Neuronal stem cell (in vitro differentiated cells): ENCODE results near the gene ZCCHC3. TPM values are rescaled to one million over a fixed set of nuclear protein-coding genes. Genes with fewer than 3 reads are reported as not detected.
"Not testable (repeated sequence)": the region's sequence is repeated elsewhere in the genome, so short reads cannot be mapped to it uniquely, and the experiment has no call there.

Experiments
- DNase-seq: peaks from one replicate; pipeline ENCODE4 v3.0.0-alpha.2; 2013; ENCODE audit warnings: low spot score
- H2AFZ ChIP-seq: one replicate; pipeline ENCODE4 v1.6.1; 2013; ENCODE audit warnings: mild to moderate bottlenecking, low read length, inconsistent platforms
- H2AK5ac ChIP-seq: 2 replicates; pipeline ENCODE4 v1.6.1; 2013; ENCODE audit warnings: low read depth, mild to moderate bottlenecking, inconsistent platforms, low read length, moderate library complexity, mixed read lengths
- H2BK120ac ChIP-seq: 2 replicates; pipeline ENCODE4 v1.6.1; 2013; ENCODE audit warnings: low read depth, mild to moderate bottlenecking, inconsistent platforms, low read length, moderate library complexity, mixed read lengths
- H2BK12ac ChIP-seq: one replicate; pipeline ENCODE4 v1.6.1; 2013; ENCODE audit warnings: low read length, inconsistent platforms
- H2BK15ac ChIP-seq: 2 replicates; pipeline ENCODE4 v1.6.1; 2013; ENCODE audit warnings: mild to moderate bottlenecking, low read length, inconsistent platforms, mixed read lengths
- H2BK5ac ChIP-seq: one replicate; pipeline ENCODE4 v1.6.1; 2013; ENCODE audit warnings: inconsistent platforms, mild to moderate bottlenecking, low read length, moderate library complexity
- H3K14ac ChIP-seq: one replicate; pipeline ENCODE4 v1.6.1; 2013; ENCODE audit warnings: low read length, inconsistent platforms
- H3K18ac ChIP-seq: 2 replicates; pipeline ENCODE4 v1.6.1; 2013; ENCODE audit warnings: low read length, inconsistent platforms
- H3K23ac ChIP-seq: 2 replicates; pipeline ENCODE4 v1.6.1; 2013; ENCODE audit warnings: low read depth, mild to moderate bottlenecking, mixed read lengths, low read length, inconsistent platforms; ENCODE audit not compliant: poor library complexity
- H3K27ac ChIP-seq: replicated peaks from 3 replicates; pipeline ENCODE4 v1.5.1; 2013; ENCODE audit warnings: low read length, inconsistent platforms
- H3K27me3 ChIP-seq, 3 experiments: 2 replicates each; pipeline ENCODE4 v1.6.1; 2013; ENCODE audit warnings: low read length in 3 of 3, mild to moderate bottlenecking in 2 of 3, inconsistent platforms in 1 of 3, low read depth in 1 of 3, mixed read lengths in 1 of 3, moderate library complexity in 1 of 3; ENCODE audit not compliant: control insufficient read depth in 3 of 3, insufficient read depth in 3 of 3
- H3K36me3 ChIP-seq, 2 donors: replicated peaks in 1 of 2; 2 replicates each; pipeline ENCODE4 v1.6.1; 2013; ENCODE audit warnings: low read length in 2 of 2; ENCODE audit not compliant: control insufficient read depth in 2 of 2, insufficient read depth in 2 of 2
- H3K4ac ChIP-seq: 2 replicates; pipeline ENCODE4 v1.6.1; 2013; ENCODE audit warnings: inconsistent platforms, mild to moderate bottlenecking, low read length, moderate library complexity
- H3K4me1 ChIP-seq, 2 donors: 1 replicate in 1 of 2; 2 replicates in 1 of 2; pipeline ENCODE4 v1.6.1; 2013; ENCODE audit warnings: low read length in 2 of 2, low read depth in 1 of 2; ENCODE audit not compliant: control insufficient read depth in 2 of 2, insufficient read depth in 1 of 2
- H3K4me2 ChIP-seq: one replicate; pipeline ENCODE4 v1.6.1; 2013; ENCODE audit warnings: mild to moderate bottlenecking, low read length, inconsistent platforms; ENCODE audit not compliant: insufficient read depth, poor library complexity, severe bottlenecking
- H3K4me3 ChIP-seq, 2 donors: 2 replicates each; pipeline ENCODE4 v1.5.1; 2013; ENCODE audit warnings: low read length in 2 of 2, mild to moderate bottlenecking in 2 of 2, inconsistent platforms in 1 of 2, moderate library complexity in 1 of 2
- H3K79me1 ChIP-seq: one replicate; pipeline ENCODE4 v1.6.1; 2013; ENCODE audit warnings: low read depth, mild to moderate bottlenecking, inconsistent platforms, low read length, moderate library complexity
- H3K9ac ChIP-seq: one replicate; pipeline ENCODE4 v1.6.1; 2013; ENCODE audit warnings: mild to moderate bottlenecking, low read depth, low read length, inconsistent platforms; ENCODE audit not compliant: poor library complexity
- H3K9me3 ChIP-seq, 2 donors: replicated peaks in 1 of 2; 2 replicates each; pipeline versions ENCODE3 to v1.6.1; 2013; ENCODE audit warnings: low read length in 2 of 2, mild to moderate bottlenecking in 2 of 2, inconsistent platforms in 1 of 2, low read depth in 1 of 2, mixed read lengths in 1 of 2, moderate library complexity in 1 of 2; ENCODE audit not compliant: control insufficient read depth in 2 of 2, insufficient read depth in 1 of 2
- H4K8ac ChIP-seq: one replicate; pipeline ENCODE4 v1.6.1; 2013; ENCODE audit warnings: low read depth, mild to moderate bottlenecking, inconsistent platforms, low read length, moderate library complexity
- H4K91ac ChIP-seq: one replicate; pipeline ENCODE4 v1.6.1; 2013; ENCODE audit warnings: low read length, low read depth, mild to moderate bottlenecking, inconsistent platforms; ENCODE audit not compliant: poor library complexity
- WGBS, 2 donors: extraction: QIAGEN DNeasy Blood & Tissue Kit; methylation state at CpG; one replicate each; pipeline ENCODE4 v1.1.7; 2013; ENCODE audit warnings: missing lambda C conversion rate in 2 of 2, mixed read lengths in 1 of 2; ENCODE audit not compliant: insufficient read length in 2 of 2, insufficient replicate concordance in 1 of 2; ENCODE audit errors: extremely low coverage in 2 of 2; 5-methylcytosine and 5-hydroxymethylcytosine counted together
- polyA plus RNA-seq, 2 experiments: library from polyadenylated mRNA; stranded (reverse); fragments of 200-250 nt; gene quantifications; one replicate each; pipeline ENCODE4 v1.2.3, GENCODE V29; 2013

The ZCCHC3 gene, protein sequence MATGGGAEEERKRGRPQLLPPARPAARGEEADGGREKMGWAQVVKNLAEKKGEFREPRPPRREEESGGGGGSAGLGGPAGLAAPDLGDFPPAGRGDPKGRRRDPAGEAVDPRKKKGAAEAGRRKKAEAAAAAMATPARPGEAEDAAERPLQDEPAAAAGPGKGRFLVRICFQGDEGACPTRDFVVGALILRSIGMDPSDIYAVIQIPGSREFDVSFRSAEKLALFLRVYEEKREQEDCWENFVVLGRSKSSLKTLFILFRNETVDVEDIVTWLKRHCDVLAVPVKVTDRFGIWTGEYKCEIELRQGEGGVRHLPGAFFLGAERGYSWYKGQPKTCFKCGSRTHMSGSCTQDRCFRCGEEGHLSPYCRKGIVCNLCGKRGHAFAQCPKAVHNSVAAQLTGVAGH
- 40.2 TPM for polyA plus RNA-seq (2013, experiment 1 of 2)
- polyA plus RNA-seq (2013, experiment 2 of 2), result 40.1 TPM

DNA sequence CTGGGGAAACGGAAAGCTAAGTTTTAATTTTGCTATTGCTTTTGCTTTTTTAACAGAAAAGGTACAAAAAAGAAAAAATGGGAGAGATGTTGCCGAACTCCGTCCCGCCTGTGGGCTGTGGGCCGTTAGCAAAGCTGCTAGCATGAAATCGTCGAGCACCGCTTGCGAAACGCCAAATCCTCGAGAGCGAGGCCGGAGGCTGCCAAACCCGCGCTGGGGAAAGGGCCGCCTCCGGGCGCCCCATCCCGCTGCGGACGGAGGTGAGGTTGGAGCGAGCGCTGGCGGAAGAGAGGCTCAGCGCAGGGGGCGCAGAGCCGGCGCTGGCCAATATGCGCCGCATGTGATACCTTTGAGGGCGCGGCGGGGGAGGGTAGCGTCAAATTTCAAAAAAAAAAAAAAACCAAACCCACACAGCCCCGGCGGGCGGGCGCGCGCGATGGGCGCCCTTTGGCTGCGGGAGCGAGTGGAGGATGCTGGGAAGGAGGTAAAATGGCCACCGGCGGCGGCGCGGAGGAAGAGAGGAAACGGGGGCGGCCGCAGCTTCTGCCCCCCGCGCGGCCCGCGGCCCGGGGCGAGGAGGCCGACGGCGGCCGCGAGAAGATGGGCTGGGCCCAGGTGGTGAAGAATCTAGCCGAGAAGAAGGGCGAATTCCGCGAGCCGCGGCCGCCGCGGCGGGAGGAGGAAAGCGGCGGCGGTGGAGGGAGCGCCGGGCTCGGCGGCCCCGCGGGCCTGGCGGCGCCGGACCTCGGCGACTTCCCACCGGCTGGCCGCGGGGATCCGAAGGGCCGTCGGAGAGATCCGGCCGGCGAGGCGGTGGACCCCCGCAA is at the start of gene ZCCHC3:
TSS of gene ZCCHC3 (plus strand) at position 473 of the 827 bp plus-strand sequence. CDS start at position 490, 17 bp downstream.
- Histone ChIP-seq H3K79me1 (no peaks in the 10 kb centered on the region), H3K27me3 (no peaks in the 10 kb centered on the region), H2BK12ac (no peak within 1 kb of the TSS), H2AFZ (peak within 1 kb of the TSS; percentile 73), H3K4me2 (peak within 1 kb of the TSS; percentile 71), H3K9me3 (peaks cover 0 to 9% of the 10 kb centered on the region in 2 donors), H3K4me1 (peaks cover 20 to 23% of the 10 kb centered on the region in 2 donors), H3K36me3 (peaks cover 3 to 24% of the 10 kb centered on the region in 2 donors), H3K18ac (peak within 1 kb of the TSS; percentile 97), H3K9ac (peak within 1 kb of the TSS; percentile 99), H3K14ac (no peak within 1 kb of the TSS), H2BK120ac (no peak within 1 kb of the TSS), H2AK5ac (peak within 1 kb of the TSS; percentile 40), H4K91ac (no peak within 1 kb of the TSS), H2BK15ac (peak within 1 kb of the TSS; percentile 70), H4K8ac (no peak within 1 kb of the TSS), H3K4ac (peak within 1 kb of the TSS; percentile 0), H2BK5ac (peak within 1 kb of the TSS; percentile 71), H3K27ac (peak within 1 kb of the TSS; percentile 83), H3K4me3 (peak within 1 kb of the TSS; percentile 65 to 92), H3K23ac (peak within 1 kb of the TSS; percentile 94)
- peak; percentile 91 for DNase-seq
- no CpG with 5 or more reads among the region's 99 CpGs for WGBS, 2 donors

DNA sequence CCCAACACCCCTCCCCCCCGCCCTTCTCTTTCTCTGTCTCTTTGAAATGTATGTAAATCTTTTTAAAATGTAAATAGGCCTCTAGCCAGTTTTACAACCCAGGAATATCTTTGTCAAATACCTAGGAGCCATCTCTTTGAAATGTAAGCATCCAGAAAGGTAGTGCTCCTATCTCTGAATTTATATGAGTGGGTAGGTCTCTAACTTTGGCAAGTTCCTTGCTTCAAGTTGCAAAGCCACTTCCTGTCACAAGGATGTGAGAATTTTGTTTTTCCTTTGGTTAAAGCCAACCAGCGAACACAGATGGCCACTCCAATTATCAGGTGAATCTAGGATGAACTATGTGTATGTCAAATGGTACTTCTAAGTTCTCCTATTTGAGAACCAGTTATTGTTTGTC is 46.0 kb upstream of the ZCCHC3 start:
- no peaks in the 10 kb centered on the region for H3K4me1 ChIP-seq
- H2AK5ac ChIP-seq, result no peak overlapping the region
- no peak overlapping the region for H3K4ac ChIP-seq
- H2AFZ ChIP-seq, result no peak overlapping the region
- no peak overlapping the region for H2BK5ac ChIP-seq
- H3K4me3 ChIP-seq, result no peak overlapping the region
- no peak overlapping the region for H3K27ac ChIP-seq
- no peaks in the 10 kb centered on the region for H3K79me1 ChIP-seq
- no peak overlapping the region for H3K4me2 ChIP-seq
- H3K23ac ChIP-seq, result no peak overlapping the region
- no peak overlapping the region for H2BK12ac ChIP-seq
- no peak overlapping the region for H2BK15ac ChIP-seq
- H2BK120ac ChIP-seq, result no peak overlapping the region
- H3K18ac ChIP-seq, result no peak overlapping the region
- WGBS, 2 donors, result no CpG with 5 or more reads among the region's 2 CpGs
- no peak for DNase-seq
- H3K14ac ChIP-seq, result no peak overlapping the region
- no peak overlapping the region for H4K91ac ChIP-seq
- H3K9ac ChIP-seq, result no peak overlapping the region
- H3K36me3 ChIP-seq, result no peaks in the 10 kb centered on the region
- H3K27me3 ChIP-seq, result peaks cover 0 to 12% (median 0%) of the 10 kb centered on the region in 3 experiments
- H4K8ac ChIP-seq, result no peak overlapping the region
- H3K9me3 ChIP-seq, result no peaks in the 10 kb centered on the region

DNA sequence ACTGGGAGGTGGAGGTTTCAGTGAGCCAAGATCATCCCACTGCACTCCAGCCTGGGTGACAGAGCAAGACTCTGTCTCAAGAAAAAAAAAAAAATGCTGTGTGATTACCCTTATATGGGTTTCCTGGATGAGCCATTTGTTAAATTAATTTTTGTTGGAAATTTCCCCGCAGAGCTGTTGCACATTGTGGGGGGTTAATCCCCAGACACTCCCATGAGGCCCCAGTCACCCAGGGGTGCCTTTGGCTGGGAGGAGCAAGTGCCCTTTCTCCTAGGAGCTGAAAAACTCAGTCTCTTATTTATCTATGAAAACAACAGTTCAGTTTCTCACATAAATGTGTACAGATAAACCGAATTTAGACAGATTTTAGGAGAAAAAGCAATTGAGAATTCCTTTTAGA is 44.6 kb upstream of the ZCCHC3 start:
- no peak overlapping the region for H3K23ac ChIP-seq
- H3K79me1 ChIP-seq, result no peaks in the 10 kb centered on the region
- H3K36me3 ChIP-seq, result no peaks in the 10 kb centered on the region
- peaks cover 0 to 22% (median 3%) of the 10 kb centered on the region in 3 experiments for H3K27me3 ChIP-seq
- no peak overlapping the region for H2BK5ac ChIP-seq
- H2BK15ac ChIP-seq, result no peak overlapping the region
- no peak overlapping the region for H3K4me2 ChIP-seq
- DNase-seq, result no peak
- no peak overlapping the region for H2BK120ac ChIP-seq
- H3K4ac ChIP-seq, result no peak overlapping the region
- H3K9me3 ChIP-seq, result no peaks in the 10 kb centered on the region
- no peak overlapping the region for H3K27ac ChIP-seq
- no peak overlapping the region for H3K9ac ChIP-seq
- no peak overlapping the region for H4K8ac ChIP-seq
- no peak overlapping the region for H3K18ac ChIP-seq
- H2AK5ac ChIP-seq, result no peak overlapping the region
- WGBS, 2 donors, result no CpG with 5 or more reads among the region's 2 CpGs
- no peaks in the 10 kb centered on the region for H3K4me1 ChIP-seq
- H2AFZ ChIP-seq, result no peak overlapping the region
- H4K91ac ChIP-seq, result no peak overlapping the region
- no peak overlapping the region for H2BK12ac ChIP-seq
- H3K4me3 ChIP-seq, result no peak overlapping the region
- H3K14ac ChIP-seq, result no peak overlapping the region

DNA sequence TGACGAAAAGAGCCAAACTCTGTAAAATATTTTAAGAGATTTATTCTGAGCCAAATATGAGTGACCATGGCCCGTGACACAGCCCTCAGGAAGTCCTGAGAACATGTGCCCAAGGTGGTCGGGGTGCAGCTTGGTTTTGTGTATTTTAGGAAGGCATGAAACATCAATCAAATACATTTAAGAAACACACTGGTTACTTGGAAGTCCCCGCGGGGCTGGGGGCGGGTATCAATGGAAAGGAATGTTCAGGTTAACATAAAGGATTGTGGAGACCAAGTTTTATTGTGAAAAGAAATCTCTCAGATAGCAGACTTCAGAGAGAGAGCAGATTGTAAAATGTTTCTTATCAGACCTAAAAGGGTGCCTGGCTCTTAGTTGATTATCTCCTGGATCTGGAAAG is 43.9 kb upstream of the ZCCHC3 start:
- not testable (repeated sequence) for H2BK15ac ChIP-seq, H3K4ac ChIP-seq, H3K79me1 ChIP-seq, H3K9me3 ChIP-seq, H3K4me1 ChIP-seq, H2BK120ac ChIP-seq, H3K9ac ChIP-seq, H3K36me3 ChIP-seq, H3K4me2 ChIP-seq, H4K91ac ChIP-seq, H2BK12ac ChIP-seq, H2BK5ac ChIP-seq, H3K23ac ChIP-seq, H3K18ac ChIP-seq, DNase-seq, H2AFZ ChIP-seq, H4K8ac ChIP-seq, H3K27ac ChIP-seq, H2AK5ac ChIP-seq, H3K14ac ChIP-seq, H3K4me3 ChIP-seq
- no CpG with 5 or more reads among the region's 6 CpGs for WGBS, 2 donors
- H3K27me3 ChIP-seq, result peaks cover 0 to 28% (median 5%) of the 10 kb centered on the region in 3 experiments
